CD4-positive, CD25-positive, alpha-beta regulatory T cell (primary cell): ENCODE results near the gene OGFR. TPM values are rescaled to one million over a fixed set of nuclear protein-coding genes. Genes with fewer than 3 reads are reported as not detected.
"Not testable (repeated sequence)": the region's sequence is repeated elsewhere in the genome, so short reads cannot be mapped to it uniquely, and the experiment has no call there.

Experiments used
- ATAC-seq, 2 donors: fragments of 150-1000 bp; cut with Tn5 transposase; one replicate each; pipeline ENCODE4 v1.10.0; 2021; ENCODE audit warnings: low read depth in 2 of 2, moderate number of reproducible peaks in 2 of 2, moderate library complexity in 1 of 2
- DNase-seq, 3 donors: peaks; one replicate each; pipeline versions ENCODE4 v3.0.0 to v3.0.0-alpha.2; 2012 to 2022; ENCODE audit warnings: mixed read lengths in 1 of 3
- H3K27ac ChIP-seq: one replicate; pipeline ENCODE4 v1.7.0; 2013; ENCODE audit warnings: mild to moderate bottlenecking, low read length; ENCODE audit not compliant: insufficient read depth, poor library complexity, severe bottlenecking
- H3K27me3 ChIP-seq: one replicate; pipeline ENCODE4 v1.7.0; 2013; ENCODE audit warnings: low read length; ENCODE audit not compliant: control insufficient read depth, insufficient read depth
- H3K36me3 ChIP-seq: one replicate; pipeline ENCODE4 v1.7.0; 2013; ENCODE audit warnings: mild to moderate bottlenecking, low read length, moderate library complexity; ENCODE audit not compliant: control insufficient read depth, insufficient read depth
- H3K4me1 ChIP-seq: 2 replicates; pipeline ENCODE4 v1.7.0; 2013; ENCODE audit warnings: mild to moderate bottlenecking, low read length; ENCODE audit not compliant: insufficient read depth, control insufficient read depth, poor library complexity, severe bottlenecking
- H3K4me3 ChIP-seq: one replicate; pipeline ENCODE4 v1.7.0; 2013; ENCODE audit warnings: low read depth, mild to moderate bottlenecking, low read length, moderate library complexity
- H3K9me3 ChIP-seq, 2 experiments: 1 replicate in 1 of 2; 2 replicates in 1 of 2; pipeline ENCODE4 v1.7.0; 2013; ENCODE audit warnings: low read length in 2 of 2, mild to moderate bottlenecking in 1 of 2, moderate library complexity in 1 of 2; ENCODE audit not compliant: control insufficient read depth in 2 of 2
- H3K27ac Mint-ChIP-seq, 3 donors: one replicate each; pipeline ENCODE4 v1.8.0; 2020 to 2022; ENCODE audit warnings: mild to moderate bottlenecking in 3 of 3, mixed read lengths in 3 of 3, moderate library complexity in 2 of 3
- H3K27me3 Mint-ChIP-seq: one replicate; pipeline ENCODE4 v1.8.0; 2022; ENCODE audit warnings: mild to moderate bottlenecking, mixed read lengths
- H3K36me3 Mint-ChIP-seq: one replicate; pipeline ENCODE4 v1.8.0; 2020; ENCODE audit warnings: mixed read lengths
- H3K4me1 Mint-ChIP-seq, 4 donors: one replicate each; pipeline ENCODE4 v1.8.0; 2020 to 2022; ENCODE audit warnings: mixed read lengths in 4 of 4, mild to moderate bottlenecking in 1 of 4
- H3K4me3 Mint-ChIP-seq, 4 donors: one replicate each; pipeline ENCODE4 v1.8.0; 2020 to 2022; ENCODE audit warnings: mild to moderate bottlenecking in 4 of 4, mixed read lengths in 4 of 4, moderate library complexity in 3 of 4
- H3K9me3 Mint-ChIP-seq, 7 donors: one replicate each; pipeline ENCODE4 v1.8.0; 2020 to 2022; ENCODE audit warnings: mixed read lengths in 7 of 7, mild to moderate bottlenecking in 3 of 7, moderate library complexity in 2 of 7
- polyA plus RNA-seq, 4 donors: library from polyadenylated mRNA; unstranded; fragments of 300-500 nt; fragmentation: Illumina TruSeq; gene quantifications; one replicate each; pipeline ENCODE4 v1.2.3, GENCODE V29; 2021
- total RNA-seq: library from RNA; stranded (reverse); gene quantifications from one replicate; pipeline ENCODE4 v1.2.3, GENCODE V29; 2022

Gene OGFR
- total and polyA plus RNA-seq, 5 donors from 2014 or later, result 41.5 to 61.1 (median 42.2) TPM

- H3K4me3 ChIP-seq, result no peak overlapping the region
- Mint-ChIP-seq H3K27me3 (peaks cover 15% of the 10 kb centered on the region), H3K9me3 (no peaks in the 10 kb centered on the region), H3K4me3 (no peak overlapping the region), H3K27ac (no peak overlapping the region), H3K4me1 (no peaks in the 10 kb centered on the region), H3K36me3 (peaks cover 7% of the 10 kb centered on the region)
- no peak overlapping the region for H3K27ac ChIP-seq
- ATAC-seq (no peak), DNase-seq (no peak)
- H3K27me3 ChIP-seq, result no peaks in the 10 kb centered on the region
- H3K4me1 ChIP-seq, result no peaks in the 10 kb centered on the region
- H3K9me3 ChIP-seq, result no peaks in the 10 kb centered on the region
- H3K36me3 ChIP-seq, result peaks cover 1% of the 10 kb centered on the region
Observed at GRCh38 chr20:62840244-62841197, 35.9 kb downstream of the OGFR start.

GRCh38 chr20:62841705-62842212 lies 37.1 kb downstream of the OGFR start:
- H3K27me3 Mint-ChIP-seq, result peaks cover 15% of the 10 kb centered on the region
- no peaks in the 10 kb centered on the region for H3K4me1 Mint-ChIP-seq
- H3K36me3 ChIP-seq, result peaks cover 5% of the 10 kb centered on the region
- H3K36me3 Mint-ChIP-seq, result peaks cover 7% of the 10 kb centered on the region
- H3K4me1 ChIP-seq, result no peaks in the 10 kb centered on the region
- no peak overlapping the region for H3K4me3 Mint-ChIP-seq
- H3K9me3 Mint-ChIP-seq, result no peaks in the 10 kb centered on the region
- no peak overlapping the region for H3K27ac ChIP-seq
- no peak overlapping the region for H3K27ac Mint-ChIP-seq
- H3K27me3 ChIP-seq, result no peaks in the 10 kb centered on the region
- no peaks in the 10 kb centered on the region for H3K9me3 ChIP-seq
- DNase-seq (no peak), ATAC-seq (no peak)
- H3K4me3 ChIP-seq, result no peak overlapping the region

DNA sequence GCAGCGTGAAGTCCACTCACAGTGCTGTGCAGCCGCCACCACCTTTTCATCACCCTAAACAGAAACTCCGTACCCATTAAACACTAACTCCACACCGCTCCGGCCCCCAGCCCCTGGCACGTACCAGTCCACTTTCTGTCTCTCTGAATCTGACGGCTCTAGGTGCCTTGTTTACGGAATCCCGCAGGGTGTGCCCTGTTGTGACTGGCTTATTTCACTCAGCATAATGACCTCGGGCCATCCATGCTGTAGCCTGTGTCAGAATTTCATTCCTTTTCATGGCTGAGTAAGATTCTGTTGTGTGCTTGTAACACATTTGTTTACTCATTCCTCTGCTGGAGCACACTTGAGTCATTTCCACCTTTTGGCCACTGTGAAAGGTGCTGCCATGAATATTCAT lies 39.0 kb downstream of the OGFR start:
- no peak overlapping the region for H3K27ac Mint-ChIP-seq
- no peaks in the 10 kb centered on the region for H3K9me3 ChIP-seq
- H3K4me3 ChIP-seq, result no peak overlapping the region
- DNase-seq, result no peak
- ATAC-seq, result no peak
- H3K36me3 ChIP-seq, result peaks cover 5% of the 10 kb centered on the region
- no peak overlapping the region for H3K27ac ChIP-seq
- no peaks in the 10 kb centered on the region for H3K4me1 Mint-ChIP-seq
- H3K9me3 Mint-ChIP-seq, result no peaks in the 10 kb centered on the region
- H3K27me3 Mint-ChIP-seq, result peaks cover 4% of the 10 kb centered on the region
- H3K36me3 Mint-ChIP-seq, result peaks cover 10% of the 10 kb centered on the region
- H3K4me3 Mint-ChIP-seq, result no peak overlapping the region
- no peaks in the 10 kb centered on the region for H3K4me1 ChIP-seq
- H3K27me3 ChIP-seq, result no peaks in the 10 kb centered on the region

- H3K36me3 Mint-ChIP-seq, result peaks cover 10% of the 10 kb centered on the region
- H3K4me1 ChIP-seq, result no peaks in the 10 kb centered on the region
- no peaks in the 10 kb centered on the region for H3K27me3 ChIP-seq
- H3K36me3 ChIP-seq, result peaks cover 5% of the 10 kb centered on the region
- no peak overlapping the region for H3K4me3 ChIP-seq
- no peak for DNase-seq
- H3K27ac Mint-ChIP-seq, result no peak overlapping the region
- no peak for ATAC-seq
- H3K9me3 ChIP-seq, result no peaks in the 10 kb centered on the region
- H3K4me1 Mint-ChIP-seq, result no peaks in the 10 kb centered on the region
- H3K27ac ChIP-seq, result no peak overlapping the region
- peaks cover 4% of the 10 kb centered on the region for H3K27me3 Mint-ChIP-seq
- H3K9me3 Mint-ChIP-seq, result no peaks in the 10 kb centered on the region
- no peak overlapping the region for H3K4me3 Mint-ChIP-seq
Observed at GRCh38 chr20:62844182-62844581, 39.5 kb downstream of the OGFR start.

- no peak overlapping the region for H3K27ac Mint-ChIP-seq
- peaks cover 16% of the 10 kb centered on the region for H3K36me3 Mint-ChIP-seq
- peaks cover 5% of the 10 kb centered on the region for H3K36me3 ChIP-seq
- peaks cover 4% of the 10 kb centered on the region for H3K27me3 Mint-ChIP-seq
- DNase-seq (no peak), ATAC-seq (no peak)
- no peaks in the 10 kb centered on the region for H3K9me3 Mint-ChIP-seq
- H3K27me3 ChIP-seq, result no peaks in the 10 kb centered on the region
- no peak overlapping the region for H3K4me3 ChIP-seq
- no peak overlapping the region for H3K27ac ChIP-seq
- H3K4me3 Mint-ChIP-seq, result no peak overlapping the region
- no peaks in the 10 kb centered on the region for H3K9me3 ChIP-seq
- H3K4me1 ChIP-seq, result no peaks in the 10 kb centered on the region
- peaks cover 0 to 4% (median 0%) of the 10 kb centered on the region in 4 donors for H3K4me1 Mint-ChIP-seq
Observed at GRCh38 chr20:62845416-62846160, 41.0 kb downstream of the OGFR start.

DNA sequence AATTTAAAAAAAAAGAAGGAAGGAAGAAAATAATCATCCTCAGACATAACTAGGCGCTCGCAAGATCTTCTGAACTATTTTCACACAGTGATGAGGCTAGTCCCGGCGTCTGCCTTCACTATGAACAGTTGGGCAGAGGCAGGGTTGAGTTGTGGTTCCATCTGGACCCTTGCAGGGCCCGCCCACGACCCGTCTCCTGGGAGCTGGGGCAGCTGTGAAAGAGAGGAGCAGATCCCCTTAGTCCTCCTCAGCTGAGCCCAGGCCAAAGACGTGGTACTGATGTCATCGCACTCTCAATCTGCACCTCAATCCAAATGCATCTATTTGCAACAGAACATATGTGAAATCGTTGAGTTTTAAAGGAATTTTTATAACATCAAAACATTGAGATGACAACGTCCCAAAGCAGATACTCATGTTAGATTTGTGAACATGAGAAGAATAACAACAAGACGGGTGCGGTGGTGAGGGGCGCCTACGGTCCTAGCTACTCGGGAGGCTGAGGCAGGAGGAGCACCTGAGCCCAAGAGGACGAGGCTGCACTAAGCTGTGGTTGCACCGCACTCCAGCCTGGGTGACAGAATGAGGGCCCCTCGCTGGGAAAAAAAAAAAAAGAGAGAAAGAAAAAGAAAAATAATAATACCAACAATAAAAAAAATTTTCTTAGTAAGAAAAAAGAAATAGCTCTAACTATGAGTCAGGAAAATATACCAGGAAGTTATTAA lies 41.7 kb downstream of the OGFR start:
- H3K27me3 ChIP-seq, result no peaks in the 10 kb centered on the region
- Mint-ChIP-seq H3K4me1 (peaks cover 0 to 4% (median 2%) of the 10 kb centered on the region in 4 donors), H3K36me3 (peaks cover 16% of the 10 kb centered on the region), H3K4me3 (no peak overlapping the region), H3K9me3 (no peaks in the 10 kb centered on the region), H3K27ac (no peak overlapping the region), H3K27me3 (no peaks in the 10 kb centered on the region)
- no peak overlapping the region for H3K27ac ChIP-seq
- DNase-seq (no peak), ATAC-seq (no peak)
- H3K9me3 ChIP-seq, result no peaks in the 10 kb centered on the region
- H3K36me3 ChIP-seq, result peaks cover 5% of the 10 kb centered on the region
- H3K4me1 ChIP-seq, result no peaks in the 10 kb centered on the region
- no peak overlapping the region for H3K4me3 ChIP-seq

- not testable (repeated sequence) for H3K4me1 Mint-ChIP-seq, H3K27ac Mint-ChIP-seq, H3K9me3 Mint-ChIP-seq, H3K4me3 Mint-ChIP-seq, H3K27me3 Mint-ChIP-seq, DNase-seq, H3K36me3 ChIP-seq, ATAC-seq, H3K9me3 ChIP-seq, H3K27ac ChIP-seq, H3K4me3 ChIP-seq, H3K27me3 ChIP-seq, H3K4me1 ChIP-seq
- H3K36me3 Mint-ChIP-seq, result peaks cover 23% of the 10 kb centered on the region
Observed at GRCh38 chr20:62848917-62849316, 44.3 kb downstream of the OGFR start.
